ENCODE results near the gene CGREF1. TPM values are rescaled to one million over a fixed set of nuclear protein-coding genes. Genes with fewer than 3 reads are reported as not detected.
"Not testable (repeated sequence)": the region's sequence is repeated elsewhere in the genome, so short reads cannot be mapped to it uniquely, and the experiment has no call there.

CGREF1 gene
- polyA plus RNA-seq, 3 donors, result 5.0 to 5.8 (median 5.3) TPM

DNA sequence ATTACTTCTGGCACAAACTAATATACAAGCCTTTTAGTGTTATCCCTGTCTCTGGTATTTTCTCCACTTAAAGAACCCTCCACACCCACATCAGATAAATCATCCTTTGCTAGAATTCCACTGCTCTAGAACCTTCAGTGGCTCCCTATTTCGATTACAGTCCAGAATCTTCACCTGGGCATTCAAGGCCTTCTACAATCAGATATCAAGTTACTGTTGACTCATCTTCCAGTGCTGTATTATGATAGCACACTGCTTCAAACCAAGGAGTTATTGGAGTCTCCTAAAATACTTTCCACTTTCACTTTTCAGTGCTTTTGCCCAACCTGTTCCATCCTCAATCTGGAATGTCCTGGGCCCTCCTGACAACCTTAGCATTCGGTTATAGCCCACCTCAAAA is 3.4 kb downstream of the CGREF1 start:
- DNase-seq (ENCODE audit: low read depth in 3 of 3, low spot score in 2 of 3), result no peak

DNA sequence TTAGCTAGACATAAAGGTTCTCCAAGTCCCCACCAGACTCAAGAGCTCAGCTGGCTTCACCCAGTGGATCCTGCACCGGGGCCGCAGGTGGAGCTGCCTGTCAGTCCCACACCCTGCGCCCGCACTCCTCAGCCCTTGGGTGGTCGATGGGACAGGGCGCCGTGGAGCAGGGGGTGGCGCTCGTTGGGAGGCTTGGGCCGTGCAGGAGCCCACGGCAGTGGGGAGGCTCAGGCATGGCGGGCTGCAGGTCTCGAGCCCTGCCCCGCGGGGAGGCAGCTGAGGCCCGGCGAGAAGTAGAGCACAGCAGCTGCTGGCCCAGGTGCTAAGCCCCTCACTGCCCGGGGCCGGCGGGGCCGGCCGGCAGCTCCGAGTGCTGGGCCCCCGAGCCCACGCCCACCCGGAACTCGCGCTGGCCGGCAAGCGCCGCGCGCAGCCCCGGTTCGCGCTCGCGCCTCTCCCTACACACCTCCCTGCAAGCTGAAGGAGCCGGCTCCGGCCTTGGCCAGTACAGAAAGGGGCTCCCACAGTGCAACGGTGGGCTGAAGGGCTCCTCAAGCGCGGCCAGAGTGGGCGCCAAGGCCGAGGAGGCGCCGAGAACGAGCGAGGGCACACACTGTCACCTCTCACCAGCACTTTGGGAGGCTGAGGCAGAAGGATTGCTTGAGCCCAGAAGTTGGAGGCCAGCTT is 7.4 kb downstream of the CGREF1 start:
- not testable (repeated sequence) for DNase-seq (ENCODE audit: low read depth in 3 of 3, low spot score in 2 of 3)

DNA sequence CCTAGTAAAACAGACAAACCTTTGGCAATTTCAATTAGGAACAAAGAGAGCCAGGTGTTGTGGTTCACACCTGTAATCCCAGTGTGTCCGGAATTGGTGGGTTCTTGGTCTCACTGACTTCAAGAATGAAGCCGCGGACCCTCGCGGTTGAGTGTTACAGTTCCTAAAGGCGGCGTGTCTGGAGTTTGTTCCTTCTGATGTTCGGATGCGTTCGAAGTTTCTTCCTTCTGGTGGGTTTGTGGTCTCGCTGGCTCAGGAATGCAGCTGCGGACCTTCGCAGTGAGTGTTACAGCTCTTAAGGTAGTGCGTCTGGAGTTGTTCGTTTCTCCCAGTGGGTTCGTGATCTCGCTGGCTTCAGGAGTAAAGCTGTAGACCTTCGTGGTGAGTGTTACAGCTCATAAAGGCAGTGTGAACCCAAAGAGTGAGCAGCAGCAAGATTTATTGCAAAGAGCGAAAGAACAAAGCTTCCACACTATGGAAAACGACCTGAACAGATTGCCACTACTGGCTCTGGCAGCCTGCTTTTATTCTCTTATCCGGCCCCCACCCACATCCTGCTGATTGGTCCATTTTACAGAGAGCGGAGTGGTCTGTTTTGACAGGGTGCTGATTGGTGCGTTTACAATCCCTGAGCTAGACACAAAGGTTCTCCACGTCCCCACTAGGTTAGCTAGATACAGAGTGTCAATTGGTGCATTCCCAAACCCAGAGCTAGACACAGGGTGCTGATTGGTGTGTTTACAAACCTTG is 8.2 kb downstream of the CGREF1 start:
- not testable (repeated sequence) for DNase-seq (ENCODE audit: low read depth in 3 of 3, low spot score in 2 of 3)

DNA sequence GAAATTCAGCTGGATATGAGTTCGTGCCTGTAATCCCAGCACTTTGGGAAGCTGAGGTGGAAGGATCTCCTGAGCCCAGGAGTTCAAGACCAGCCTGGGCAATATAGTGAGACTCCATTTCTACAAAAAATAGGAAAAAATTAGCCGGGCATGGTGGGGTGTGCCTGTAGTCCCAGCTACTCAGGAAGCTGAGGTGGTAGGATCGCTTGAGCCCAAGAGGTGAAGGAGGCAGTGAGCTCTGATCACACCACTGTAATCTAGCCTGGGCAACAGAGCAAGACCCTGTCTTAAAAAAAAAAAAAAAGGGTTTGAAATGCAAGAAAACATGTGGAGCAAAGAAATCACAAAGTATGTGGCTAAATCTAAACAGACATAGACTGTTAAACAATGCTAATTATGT is 9.8 kb downstream of the CGREF1 start:
- no peak for DNase-seq (ENCODE audit: low read depth in 3 of 3, low spot score in 2 of 3)

DNA sequence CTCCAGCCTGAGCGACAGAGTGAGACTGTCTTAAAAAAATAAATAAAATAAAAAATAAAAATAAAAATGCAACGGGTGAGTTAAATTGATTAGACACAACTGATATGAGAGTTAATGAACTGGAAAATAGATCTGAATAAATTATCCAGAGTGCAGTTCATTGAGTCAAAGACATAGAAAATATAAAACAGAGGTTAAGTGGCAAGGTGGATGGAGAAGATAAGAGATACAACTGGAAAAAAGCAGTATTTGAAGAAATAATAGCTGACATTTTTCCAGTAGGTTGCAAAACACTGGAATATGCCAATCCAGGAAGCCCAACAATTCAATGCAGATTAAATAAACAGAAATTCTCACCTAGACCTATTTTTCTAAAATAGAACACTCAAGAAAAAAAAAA is 10.7 kb downstream of the CGREF1 start:
- no peak for DNase-seq (ENCODE audit: low read depth in 3 of 3, low spot score in 2 of 3)

DNA sequence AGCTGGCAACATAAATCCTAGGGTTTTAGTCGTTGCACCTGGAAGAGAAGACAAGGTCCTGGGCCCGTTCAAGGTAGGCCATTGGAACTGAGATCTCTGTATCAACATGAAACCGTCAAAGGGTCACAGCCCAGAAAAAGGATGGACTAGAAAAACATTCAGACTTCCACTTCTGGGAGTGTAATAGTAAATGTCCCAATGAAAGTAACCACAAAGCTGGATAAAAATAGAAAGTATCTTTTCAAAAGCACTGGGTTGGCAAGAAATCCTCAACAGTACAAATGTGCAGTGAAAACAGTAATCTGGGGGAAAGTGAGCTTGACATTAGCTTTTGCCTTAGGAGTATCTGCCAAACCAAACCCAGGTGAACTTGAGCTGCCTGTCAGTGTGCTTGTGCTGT is 12.9 kb downstream of the CGREF1 start:
- DNase-seq (ENCODE audit: low read depth in 3 of 3, low spot score in 2 of 3), result no peak

DNA sequence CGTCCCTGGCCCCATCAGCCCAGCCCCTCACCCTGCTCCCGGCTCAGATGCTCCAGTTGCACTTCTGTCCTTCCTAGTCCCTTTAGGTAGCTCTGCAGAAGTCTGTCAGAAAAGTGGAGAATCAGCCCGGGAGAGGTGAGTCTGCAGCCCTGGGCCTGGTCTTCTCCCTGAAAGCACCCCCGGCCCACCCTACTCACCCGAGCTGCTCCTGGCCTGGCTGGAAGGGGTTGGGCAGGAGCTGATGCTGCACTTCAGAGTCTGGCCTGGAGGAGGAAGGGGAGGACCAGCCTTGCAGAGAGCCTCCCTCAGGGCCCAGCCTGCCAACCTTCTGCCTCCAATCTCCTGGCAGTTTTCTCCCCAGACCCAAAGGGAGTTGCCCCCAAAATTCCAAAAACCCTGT is 16.6 kb downstream of the CGREF1 start:
- DNase-seq (ENCODE audit: low read depth in 3 of 3, low spot score in 2 of 3), result no peak

DNA sequence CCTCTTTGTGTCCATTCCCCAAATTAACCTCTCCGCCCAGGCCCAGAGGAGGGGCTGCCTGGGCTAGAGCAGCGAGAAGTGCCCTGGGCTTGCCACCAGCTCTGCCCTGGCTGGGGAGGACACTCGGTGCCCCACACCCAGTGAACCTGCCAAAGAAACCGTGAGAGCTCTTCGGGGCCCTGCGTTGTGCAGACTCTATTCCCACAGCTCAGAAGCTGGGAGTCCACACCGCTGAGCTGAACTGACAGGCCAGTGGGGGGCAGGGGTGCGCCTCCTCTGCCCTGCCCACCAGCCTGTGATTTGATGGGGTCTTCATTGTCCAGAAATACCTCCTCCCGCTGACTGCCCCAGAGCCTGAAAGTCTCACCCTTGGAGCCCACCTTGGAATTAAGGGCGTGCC is 18.9 kb downstream of the CGREF1 start:
- DNase-seq (ENCODE audit: low read depth in 3 of 3, low spot score in 2 of 3), result no peak

DNA sequence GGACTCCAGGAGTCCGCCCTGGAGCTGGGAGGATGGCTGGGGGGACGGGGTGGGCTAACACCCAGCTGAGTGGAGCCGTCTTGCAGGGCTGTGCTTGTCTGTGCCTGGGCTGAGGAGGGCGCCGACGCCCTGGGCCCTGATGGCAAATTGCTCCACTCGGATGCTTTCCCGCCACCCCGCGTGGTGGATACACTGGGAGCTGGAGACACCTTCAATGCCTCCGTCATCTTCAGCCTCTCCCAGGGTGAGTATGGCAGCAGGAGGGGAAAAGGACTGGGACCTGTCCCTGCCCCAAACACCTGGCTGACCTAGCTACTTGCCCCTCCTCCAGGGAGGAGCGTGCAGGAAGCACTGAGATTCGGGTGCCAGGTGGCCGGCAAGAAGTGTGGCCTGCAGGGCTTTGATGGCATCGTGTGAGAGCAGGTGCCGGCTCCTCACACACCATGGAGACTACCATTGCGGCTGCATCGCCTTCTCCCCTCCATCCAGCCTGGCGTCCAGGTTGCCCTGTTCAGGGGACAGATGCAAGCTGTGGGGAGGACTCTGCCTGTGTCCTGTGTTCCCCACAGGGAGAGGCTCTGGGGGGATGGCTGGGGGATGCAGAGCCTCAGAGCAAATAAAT is 19.5 kb downstream of the CGREF1 start:
- no peak for DNase-seq (ENCODE audit: low read depth in 3 of 3, low spot score in 2 of 3)

DNA sequence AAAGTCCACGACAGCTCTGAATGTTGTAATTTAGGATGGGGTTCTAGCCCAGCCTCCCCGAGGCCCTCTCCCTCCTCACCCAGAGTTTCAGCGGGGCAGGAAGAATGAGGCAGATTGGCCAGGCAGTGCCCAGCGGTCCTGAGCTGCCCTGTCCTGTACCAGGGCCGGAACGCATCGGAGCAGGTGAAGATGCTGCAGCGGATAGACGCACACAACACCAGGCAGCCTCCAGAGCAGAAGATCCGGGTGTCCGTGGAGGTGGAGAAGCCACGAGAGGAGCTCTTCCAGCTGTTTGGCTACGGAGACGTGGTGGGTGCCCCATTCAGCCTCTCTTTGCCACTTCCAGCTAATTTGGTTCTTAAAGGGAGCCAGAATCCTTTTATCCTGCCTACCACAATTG is 21.6 kb downstream of the CGREF1 start:
- DNase-seq (ENCODE audit: low read depth in 3 of 3, low spot score in 2 of 3), result no peak

DNA sequence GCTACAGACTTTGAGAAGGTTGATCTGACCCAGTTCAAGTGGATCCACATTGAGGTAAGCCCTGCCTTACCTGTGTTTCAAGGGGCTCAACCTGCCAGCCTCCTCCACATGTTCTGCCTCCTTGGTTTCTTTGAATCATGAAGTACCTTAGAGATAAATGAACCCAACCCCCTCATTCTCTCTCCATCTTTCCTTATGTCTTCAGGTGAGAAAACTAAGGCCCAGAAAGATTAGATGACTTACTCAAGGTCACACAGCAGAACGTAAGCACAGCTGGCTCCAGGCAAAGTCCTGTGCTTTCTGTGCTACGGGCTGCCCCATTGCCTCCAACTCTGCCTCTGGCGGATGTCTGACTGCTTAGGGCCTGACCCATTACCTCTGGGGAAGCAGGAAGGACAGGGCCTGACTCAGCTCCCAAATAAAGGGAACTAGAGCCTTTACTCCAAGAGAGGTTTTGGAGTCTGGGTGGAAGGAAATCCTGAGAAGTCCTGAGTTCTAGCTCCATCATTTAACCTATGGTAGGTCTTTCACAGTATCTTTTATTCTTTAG is 22.1 kb downstream of the CGREF1 start:
- DNase-seq (ENCODE audit: low read depth in 3 of 3, low spot score in 2 of 3), result no peak

DNA sequence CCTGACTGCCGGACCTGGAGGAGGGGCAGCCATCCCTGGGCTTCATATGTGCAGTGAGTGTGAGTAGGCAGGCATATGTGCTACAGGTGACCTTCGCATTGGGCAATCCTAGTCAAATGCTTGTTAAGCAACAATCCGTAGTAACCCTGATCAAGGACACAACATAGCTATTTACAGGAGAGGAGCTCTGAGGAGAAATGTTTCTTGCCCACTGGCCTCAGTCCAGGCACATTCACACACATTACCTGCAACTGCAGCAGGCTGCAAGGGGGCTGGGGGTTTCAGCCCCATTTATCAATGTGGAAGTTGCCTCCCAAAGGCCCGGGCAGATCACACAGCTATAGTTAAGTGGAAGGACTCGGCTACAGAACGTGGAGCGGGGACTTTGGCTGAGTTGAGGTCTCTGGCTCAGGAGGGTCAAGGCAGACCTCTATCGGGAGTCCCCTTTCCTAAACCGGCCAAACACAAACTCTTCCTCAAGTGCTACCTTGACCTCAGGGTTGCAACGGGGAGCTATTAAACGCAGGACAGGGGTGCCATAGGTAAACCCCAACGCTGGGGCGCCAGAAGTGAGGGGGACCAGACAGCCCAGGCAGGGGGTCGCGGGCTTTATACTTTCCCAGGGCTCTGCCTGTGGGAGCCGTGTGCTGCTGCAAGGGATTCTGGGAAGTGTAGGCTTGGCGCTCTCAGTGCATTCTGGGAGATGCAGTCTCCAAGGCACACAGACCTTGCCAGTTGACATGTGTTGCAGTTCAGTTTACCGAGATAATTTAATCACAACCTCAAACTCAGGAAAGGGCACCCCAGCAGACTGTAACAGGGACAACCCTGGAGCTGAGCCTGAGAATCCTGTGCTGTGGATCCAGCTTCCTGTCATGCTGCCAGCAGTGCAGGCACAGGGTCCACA is 22.9 kb downstream of the CGREF1 start:
- DNase-seq (ENCODE audit: low read depth in 3 of 3, low spot score in 2 of 3), result no peak

DNA sequence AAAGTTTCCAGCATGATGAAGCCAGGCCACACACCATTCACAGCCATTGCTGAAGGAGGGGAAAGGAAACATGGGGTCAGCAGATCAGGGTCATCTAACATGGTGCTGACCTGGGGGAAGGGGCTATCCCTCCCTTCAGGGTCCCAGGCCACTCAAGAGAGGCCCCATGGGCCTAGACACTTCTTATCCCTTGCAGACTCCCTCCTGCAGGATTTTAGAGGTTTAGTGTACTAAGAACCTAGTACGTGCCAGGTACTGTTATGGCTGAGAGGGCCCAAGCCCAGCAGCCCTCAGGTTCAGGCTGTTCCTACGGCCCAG is 23.5 kb downstream of the CGREF1 start:
- DNase-seq (ENCODE audit: low read depth in 3 of 3, low spot score in 2 of 3), result no peak

DNA sequence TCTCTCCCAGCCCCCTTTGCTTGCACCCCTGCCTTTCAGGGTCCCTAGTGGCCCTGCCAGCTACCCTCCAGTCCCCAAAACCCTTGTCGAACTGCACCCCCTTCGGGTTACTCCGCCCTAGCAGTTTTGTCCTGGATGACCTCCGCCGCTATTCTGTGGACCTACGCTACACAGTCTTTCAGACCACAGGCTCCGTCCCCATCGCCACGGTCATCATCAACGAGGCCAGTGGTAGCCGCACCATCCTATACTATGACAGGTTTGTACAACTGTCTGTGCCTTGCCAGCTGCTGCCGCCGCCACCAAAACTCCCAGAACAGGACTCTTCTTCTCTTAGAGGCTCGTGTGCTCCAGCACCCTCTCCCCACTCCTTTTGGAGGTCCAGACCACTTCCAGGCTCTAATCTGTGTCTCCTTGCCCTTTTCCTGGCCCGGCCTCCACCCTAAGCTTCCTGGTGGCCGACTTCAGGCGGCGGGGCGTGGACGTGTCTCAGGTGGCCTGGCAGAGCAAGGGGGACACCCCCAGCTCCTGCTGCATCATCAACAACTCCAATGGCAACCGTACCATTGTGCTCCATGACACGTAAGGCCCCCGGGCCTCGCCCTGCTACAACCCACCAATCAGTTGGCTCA is 24.5 kb downstream of the CGREF1 start:
- no peak for DNase-seq (ENCODE audit: low read depth in 3 of 3, low spot score in 2 of 3)

DNA sequence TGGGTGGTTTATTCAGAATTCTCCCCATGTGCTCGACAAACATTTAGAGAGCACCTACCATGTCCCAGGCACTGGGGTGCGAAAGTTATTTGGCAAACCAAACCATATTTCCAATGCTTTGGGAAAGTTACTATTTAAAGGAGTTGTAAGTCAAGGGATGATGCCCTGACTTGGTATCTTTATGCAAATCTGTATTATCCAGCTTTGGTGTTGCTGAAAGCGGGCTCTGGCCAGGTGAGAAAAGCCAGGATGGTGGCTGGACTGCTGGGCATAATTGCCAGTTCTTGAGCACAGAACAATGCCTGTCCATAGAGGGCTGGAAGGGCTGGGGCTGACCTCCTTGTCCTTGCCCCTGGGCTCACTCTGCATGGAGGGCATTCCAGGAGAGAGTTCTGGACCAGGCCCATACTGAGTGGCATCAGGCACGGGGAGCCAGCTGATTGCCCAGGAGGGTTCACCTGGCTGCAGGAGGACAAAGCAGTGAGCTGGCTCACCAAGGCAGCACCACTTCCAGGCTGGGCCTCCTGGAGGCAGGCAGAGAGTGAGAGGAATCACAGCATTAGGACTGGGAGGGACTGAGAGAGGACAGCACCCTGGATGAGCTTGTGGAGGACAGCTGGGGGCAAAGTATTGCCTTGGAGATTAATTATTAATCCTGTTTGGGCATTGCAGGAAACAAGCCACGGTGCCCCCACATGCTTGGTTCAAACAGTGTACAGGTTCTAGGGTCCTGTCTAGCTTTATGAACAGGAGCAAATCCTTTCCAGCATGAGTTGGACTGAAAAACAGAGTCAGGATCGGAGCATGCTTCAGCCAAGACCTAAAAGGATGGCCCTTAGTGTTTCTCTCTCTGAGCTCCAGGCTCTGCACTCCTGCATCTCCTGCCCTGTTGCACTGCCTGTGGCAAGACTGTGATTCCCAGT is 25.2 kb downstream of the CGREF1 start:
- DNase-seq (ENCODE audit: low read depth in 3 of 3, low spot score in 2 of 3), result no peak

DNA sequence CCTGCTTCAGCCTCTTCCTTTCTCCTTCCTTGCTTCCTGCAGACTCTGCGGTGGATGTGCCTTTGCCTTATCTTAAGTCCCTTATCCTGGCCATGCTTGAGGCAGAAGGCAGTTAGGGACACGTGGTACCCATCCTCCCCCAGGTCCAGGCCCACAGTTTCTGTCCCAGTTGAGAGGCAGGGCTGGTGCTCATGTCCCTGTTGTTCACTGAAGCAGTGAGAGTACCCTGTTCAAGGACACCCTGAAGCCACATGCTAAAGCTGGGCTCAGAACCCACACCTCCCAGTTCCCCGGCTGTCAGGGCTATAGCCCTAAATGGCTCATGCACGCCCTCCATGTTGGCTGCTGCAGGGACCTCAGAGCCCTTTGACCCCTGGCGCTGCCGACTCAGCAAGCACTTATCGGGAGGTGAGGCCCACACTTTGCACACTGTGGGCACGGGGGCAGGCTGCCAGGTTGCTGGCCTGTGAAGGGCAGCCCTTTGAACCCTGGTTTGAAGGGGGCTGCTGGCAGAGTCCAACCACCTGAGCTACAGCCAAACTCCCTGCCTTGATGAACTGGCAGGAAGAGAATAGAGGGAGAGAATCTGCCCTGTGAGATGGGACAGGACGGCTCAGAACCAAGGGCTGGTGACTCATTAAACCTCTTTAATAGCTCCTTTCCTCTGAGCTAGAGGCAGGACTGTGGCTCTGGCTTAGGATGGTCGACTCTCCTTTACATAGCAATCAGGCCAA is 26.1 kb downstream of the CGREF1 start:
- DNase-seq (ENCODE audit: low read depth in 3 of 3, low spot score in 2 of 3), result no peak

DNA sequence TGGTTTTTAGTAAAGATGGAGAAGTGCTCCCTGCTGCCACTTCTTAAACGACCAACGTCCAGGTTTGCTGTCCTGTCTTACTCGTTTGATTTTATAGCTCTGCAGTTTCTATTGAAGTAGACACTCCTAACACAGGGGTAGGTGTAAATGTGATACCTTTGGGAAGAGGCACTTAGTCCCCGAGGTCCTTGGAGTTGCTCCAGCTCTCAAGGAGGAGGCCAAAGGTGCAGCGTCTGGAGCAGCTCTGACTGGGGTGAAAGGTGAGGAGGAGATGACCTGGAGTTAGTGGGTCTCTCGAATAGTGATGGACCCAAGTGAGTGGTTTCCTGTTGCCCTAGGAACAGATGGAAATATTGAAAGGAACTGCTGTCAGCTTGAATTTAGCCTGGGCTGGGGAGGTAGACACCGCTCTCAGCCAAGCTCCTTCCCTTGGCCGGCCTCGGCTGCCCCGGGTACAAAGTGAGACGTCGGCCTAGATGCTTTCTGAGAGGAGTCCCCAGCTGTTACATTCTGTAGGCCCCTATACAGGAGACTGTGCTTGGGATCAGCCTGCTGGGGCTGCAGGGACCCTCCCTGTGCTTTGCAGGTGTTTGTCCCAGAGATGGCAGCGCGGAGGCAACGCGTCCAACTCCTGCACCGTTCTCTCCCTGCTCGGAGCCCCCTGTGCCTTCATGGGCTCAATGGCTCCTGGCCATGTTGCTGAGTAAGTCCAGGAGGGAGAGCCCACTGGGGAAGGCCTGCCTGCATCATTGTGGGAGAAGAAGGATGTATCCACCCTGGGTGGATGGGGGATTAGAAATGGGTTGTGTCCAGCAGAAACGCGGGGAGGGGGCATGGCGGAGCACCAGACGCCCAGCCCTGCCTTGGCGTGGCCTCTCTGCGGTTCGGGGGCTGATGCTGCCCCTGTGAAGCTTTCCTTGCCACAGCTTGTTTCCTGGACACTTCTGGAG is 26.9 kb downstream of the CGREF1 start:
- no peak for DNase-seq (ENCODE audit: low read depth in 3 of 3, low spot score in 2 of 3)
